SK-N-SH treated with all-trans-retinoic acid at 6 μM for 48 hours (cell line): ENCODE measurements around the gene DRP2.

Experiments
- ATAC-seq: fragments of 200-7000 bp; cut with Tn5 transposase; 3 replicates; pipeline ENCODE4 v1.9.1; 2020; ENCODE audit warnings: mild to moderate bottlenecking, moderate library complexity
- BACH2 ChIP-seq: fragments of 250-450 bp; sonication (Bioruptor Pico); IDR thresholded peaks from 2 replicates; pipeline ENCODE4 v1.9.0; 2021; ENCODE audit warnings: mild to moderate bottlenecking, borderline replicate concordance
- CREB5 ChIP-seq: fragments of 250-450 bp; sonication (Bioruptor Pico); IDR thresholded peaks from 2 replicates; pipeline ENCODE4 v1.5.1; 2020; ENCODE audit warnings: low read depth, mild to moderate bottlenecking, moderate library complexity
- CSDC2 ChIP-seq: fragments of 250-450 bp; sonication (Bioruptor Pico); IDR thresholded peaks from 2 replicates; pipeline ENCODE4 v1.5.0; 2020; ENCODE audit warnings: mild to moderate bottlenecking, moderate library complexity
- CSRNP3 ChIP-seq: fragments of 250-450 bp; sonication (Bioruptor Pico); IDR thresholded peaks from 2 replicates; pipeline ENCODE4 v1.5.1; 2021; ENCODE audit warnings: mild to moderate bottlenecking, moderate library complexity
- ESRRG ChIP-seq: fragments of 250-450 bp; sonication (Bioruptor Pico); IDR thresholded peaks from 2 replicates; pipeline ENCODE4 v1.6.1; 2021; ENCODE audit warnings: mild to moderate bottlenecking
- GLIS3 ChIP-seq: fragments of 250-450 bp; sonication (Bioruptor Pico); IDR thresholded peaks from 2 replicates; pipeline ENCODE4 v1.5.0; 2020; ENCODE audit warnings: mild to moderate bottlenecking, moderate library complexity
- ISL1 ChIP-seq: fragments of 250-450 bp; sonication (Bioruptor Pico); IDR thresholded peaks from 2 replicates; pipeline ENCODE4 v2.1.2; 2022; ENCODE audit warnings: mild to moderate bottlenecking, moderate library complexity
- OSR1 ChIP-seq: fragments of 250-450 bp; sonication (Bioruptor Pico); IDR thresholded peaks from 2 replicates; pipeline ENCODE4 v1.8.0; 2022; ENCODE audit warnings: moderate library complexity, mild to moderate bottlenecking, inconsistent platforms
- PATZ1 ChIP-seq: fragments of 250-450 bp; sonication (Bioruptor Pico); IDR thresholded peaks from 2 replicates; pipeline ENCODE4 v1.8.0; 2020; ENCODE audit warnings: mild to moderate bottlenecking, moderate library complexity, borderline replicate concordance
- POU6F1 ChIP-seq: fragments of 250-450 bp; sonication (Bioruptor Pico); IDR thresholded peaks from 2 replicates; pipeline ENCODE4 v1.8.0; 2021; ENCODE audit warnings: low read depth, mild to moderate bottlenecking, moderate library complexity, borderline replicate concordance
- PPARA ChIP-seq: fragments of 250-450 bp; sonication (Bioruptor Pico); IDR thresholded peaks from 2 replicates; pipeline ENCODE4 v1.5.0; 2020; ENCODE audit warnings: mild to moderate bottlenecking, borderline replicate concordance
- RARB ChIP-seq: fragments of 250-450 bp; sonication (Bioruptor Pico); IDR thresholded peaks from 2 replicates; pipeline ENCODE4 v1.8.0; 2021; ENCODE audit warnings: mild to moderate bottlenecking, moderate library complexity
- SNAI2 ChIP-seq: fragments of 250-450 bp; sonication (Bioruptor Pico); IDR thresholded peaks from 2 replicates; pipeline ENCODE4 v1.5.0; 2020; ENCODE audit warnings: mild to moderate bottlenecking, moderate library complexity
- TOX ChIP-seq: fragments of 250-450 bp; sonication (Bioruptor Pico); IDR thresholded peaks from 2 replicates; pipeline ENCODE4 v1.8.0; 2021; ENCODE audit warnings: mild to moderate bottlenecking, moderate library complexity, borderline replicate concordance
- ZC3H10 ChIP-seq: fragments of 250-450 bp; sonication (Bioruptor Pico); IDR thresholded peaks from 2 replicates; pipeline ENCODE4 v1.5.1; 2021; ENCODE audit warnings: mild to moderate bottlenecking, moderate library complexity
- ZFP3 ChIP-seq: fragments of 250-450 bp; sonication (Bioruptor Pico); IDR thresholded peaks from 2 replicates; pipeline ENCODE4 v1.5.0; 2020; ENCODE audit warnings: mild to moderate bottlenecking, moderate library complexity
- ZFP30 ChIP-seq: fragments of 450-650 bp; formaldehyde crosslinking; IDR thresholded peaks from 2 replicates; pipeline ENCODE4 v1.5.0; 2022; ENCODE audit warnings: mild to moderate bottlenecking, moderate library complexity
- ZNF565 ChIP-seq: fragments of 450-650 bp; formaldehyde crosslinking; conservative IDR thresholded peaks from 2 replicates; pipeline ENCODE4 v1.5.0; 2020; ENCODE audit warnings: low read depth, mild to moderate bottlenecking, moderate library complexity
- ZNF70 ChIP-seq: fragments of 450-650 bp; formaldehyde crosslinking; IDR thresholded peaks from 2 replicates; pipeline ENCODE4 v1.5.0; 2020; ENCODE audit warnings: mild to moderate bottlenecking, moderate library complexity
- ZNF8 ChIP-seq: fragments of 450-650 bp; formaldehyde crosslinking; IDR thresholded peaks from 2 replicates; pipeline ENCODE4 v1.5.0; 2020; ENCODE audit warnings: mild to moderate bottlenecking, moderate library complexity

The DRP2 gene, protein sequence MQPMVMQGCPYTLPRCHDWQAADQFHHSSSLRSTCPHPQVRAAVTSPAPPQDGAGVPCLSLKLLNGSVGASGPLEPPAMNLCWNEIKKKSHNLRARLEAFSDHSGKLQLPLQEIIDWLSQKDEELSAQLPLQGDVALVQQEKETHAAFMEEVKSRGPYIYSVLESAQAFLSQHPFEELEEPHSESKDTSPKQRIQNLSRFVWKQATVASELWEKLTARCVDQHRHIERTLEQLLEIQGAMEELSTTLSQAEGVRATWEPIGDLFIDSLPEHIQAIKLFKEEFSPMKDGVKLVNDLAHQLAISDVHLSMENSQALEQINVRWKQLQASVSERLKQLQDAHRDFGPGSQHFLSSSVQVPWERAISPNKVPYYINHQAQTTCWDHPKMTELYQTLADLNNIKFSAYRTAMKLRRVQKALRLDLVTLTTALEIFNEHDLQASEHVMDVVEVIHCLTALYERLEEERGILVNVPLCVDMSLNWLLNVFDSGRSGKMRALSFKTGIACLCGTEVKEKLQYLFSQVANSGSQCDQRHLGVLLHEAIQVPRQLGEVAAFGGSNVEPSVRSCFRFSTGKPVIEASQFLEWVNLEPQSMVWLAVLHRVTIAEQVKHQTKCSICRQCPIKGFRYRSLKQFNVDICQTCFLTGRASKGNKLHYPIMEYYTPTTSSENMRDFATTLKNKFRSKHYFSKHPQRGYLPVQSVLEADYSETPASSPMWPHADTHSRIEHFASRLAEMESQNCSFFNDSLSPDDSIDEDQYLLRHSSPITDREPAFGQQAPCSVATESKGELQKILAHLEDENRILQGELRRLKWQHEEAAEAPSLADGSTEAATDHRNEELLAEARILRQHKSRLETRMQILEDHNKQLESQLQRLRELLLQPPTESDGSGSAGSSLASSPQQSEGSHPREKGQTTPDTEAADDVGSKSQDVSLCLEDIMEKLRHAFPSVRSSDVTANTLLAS

GRCh38 chrX:101219116-101219863 lies at the start of gene DRP2:
Gene DRP2, plus strand, starts transcription at chrX:101219786. Its CDS starts 11,862 bp downstream, at chrX:101231648.
- ATAC-seq: no peak

GRCh38 chrX:101171883-101172400 lies 47.6 kb upstream of the DRP2 start:
- no peak for ATAC-seq
- TF ChIP-seq PPARA: no peak
- no peak for TF ChIP-seq ESRRG (CRISPR knock-in tag)
- no peak for TF ChIP-seq CREB5 (CRISPR knock-in tag)
- no peak for TF ChIP-seq TOX (CRISPR knock-in tag)
- no peak for TF ChIP-seq GLIS3
- TF ChIP-seq POU6F1 (CRISPR knock-in tag): no peak
- no peak for TF ChIP-seq ZNF70 (CRISPR knock-in tag)
- TF ChIP-seq ZC3H10: no peak

More at GRCh38 chrX:101219116-101219863, at the start of gene DRP2:
- TF ChIP-seq CSDC2 (CRISPR knock-in tag): no peak
- TF ChIP-seq SNAI2 (CRISPR knock-in tag): no peak
- no peak for TF ChIP-seq CREB5 (CRISPR knock-in tag)
- TF ChIP-seq ZNF8: no peak
- TF ChIP-seq CSRNP3 (CRISPR knock-in tag): no peak
- TF ChIP-seq ZNF565 (CRISPR knock-in tag): no peak
- TF ChIP-seq ZFP3 (CRISPR knock-in tag): no peak
- no peak for TF ChIP-seq BACH2 (CRISPR knock-in tag)
- TF ChIP-seq GLIS3: no peak
- no peak for TF ChIP-seq ISL1 (CRISPR knock-in tag)
- TF ChIP-seq ZFP30 (CRISPR knock-in tag): no peak
- no peak for TF ChIP-seq PATZ1 (CRISPR knock-in tag)
- no peak for TF ChIP-seq PPARA
- TF ChIP-seq POU6F1 (CRISPR knock-in tag): no peak
- no peak for TF ChIP-seq ZC3H10
- TF ChIP-seq RARB (CRISPR knock-in tag): no peak
- TF ChIP-seq ESRRG (CRISPR knock-in tag): no peak
- TF ChIP-seq OSR1 (CRISPR knock-in tag): no peak
- TF ChIP-seq TOX (CRISPR knock-in tag): no peak
- TF ChIP-seq ZNF70 (CRISPR knock-in tag): no peak
